ENCODE measurements around the gene MMEL1.

MMEL1 gene

GRCh38 chr1:2561898-2562895, 70.6 kb downstream of the MMEL1 start:
- CTCF ChIA-PET = interaction anchor here (0.6 to 0.9 kb wide), 7 partner anchors 26 to 883 kb away, joined by 3 to 6 read pairs (median 3); no protein-coding TSS in a partner anchor
- no peak overlapping the region for H3K27ac ChIP-seq
- POLR2A ChIA-PET (ENCODE audit: low non-redundant PET) = interaction anchor here (1.3 kb wide), 1 partner anchor 24 kb away, joined by 3 read pairs; the partner anchor contains the start of gene PRXL2B
- TF ChIP-seq CTCF (conservative IDR thresholded peaks at IDR 0.05; ENCODE audit: low read depth) = peak; percentile 25
- DNase-seq (ENCODE audit: low spot score) = no peak

- no peak for TF ChIP-seq CTCF (conservative IDR thresholded peaks at IDR 0.05; ENCODE audit: low read depth)
- CTCF ChIA-PET = interaction anchor here (0.6 to 1.1 kb wide), 5 partner anchors 25 to 174 kb away, joined by 3 to 6 read pairs (median 3); no protein-coding TSS in a partner anchor
- POLR2A ChIA-PET (ENCODE audit: low non-redundant PET) = interaction anchor here (1.3 kb wide), 1 partner anchor 24 kb away, joined by 3 read pairs; the partner anchor contains the start of gene PRXL2B
- DNase-seq (ENCODE audit: low spot score) = no peak
- peak overlapping the region; percentile 14 for H3K27ac ChIP-seq
These were observed 71.4 kb downstream of the MMEL1 start for GRCh38 chr1:2561446-2561845.

GRCh38 chr1:2560299-2561073, 72.3 kb downstream of the MMEL1 start:
- ChIA-PET POLR2A (ENCODE audit: low non-redundant PET) (interaction anchor here (1.3 kb wide), 1 partner anchor 25 kb away, joined by 3 read pairs; the partner anchor contains the start of gene PRXL2B), CTCF (interaction anchor here (0.6 to 1.1 kb wide), 2 partner anchors 25 to 53 kb away, joined by 3 to 4 read pairs; no protein-coding TSS in a partner anchor)
- no peak for DNase-seq (ENCODE audit: low spot score)

GRCh38 chr1:2559509-2560298, 73.1 kb downstream of the MMEL1 start:
- no peak for DNase-seq (ENCODE audit: low spot score)
- H3K27ac ChIP-seq = no peak overlapping the region
- no peak for TF ChIP-seq CTCF (conservative IDR thresholded peaks at IDR 0.05; ENCODE audit: low read depth)
- ChIA-PET POLR2A (ENCODE audit: low non-redundant PET) (no interaction called here), CTCF (no interaction called here)

More at GRCh38 chr1:2560299-2561073, 72.3 kb downstream of the MMEL1 start:
- TF ChIP-seq CTCF (conservative IDR thresholded peaks at IDR 0.05; ENCODE audit: low read depth) = no peak
- H3K27ac ChIP-seq = peak overlapping the region; percentile 14; the same call in 1 of the 2 replicates

GRCh38 chr1:2558861-2559260, 74.0 kb downstream of the MMEL1 start:
- ChIA-PET CTCF (no interaction called here), POLR2A (ENCODE audit: low non-redundant PET) (interaction anchor here (0.6 kb wide), 1 partner anchor 369 kb away, joined by 3 read pairs; no protein-coding TSS in a partner anchor)
- no peak for TF ChIP-seq CTCF (conservative IDR thresholded peaks at IDR 0.05; ENCODE audit: low read depth)
- H3K27ac ChIP-seq = no peak overlapping the region
- DNase-seq (ENCODE audit: low spot score) = no peak
